Activated T-helper 1 cell treated with anti-CD3 and anti-CD28 coated beads, Interleukin-12 subunit alpha, Interleukin-12 subunit beta, Interleukin-2, Interleukin-4 antibody, amounts not matched to agents 30 ng/mL and 10 ng/mL and 1 ng/mL, durations not matched to agents 14 hours and 24 hours and 36 hours (primary cell): ENCODE results near the gene STH. TPM values are rescaled to one million over a fixed set of nuclear protein-coding genes. Genes with fewer than 3 reads are reported as not detected.

ENCODE experiments used
- DNase-seq: peaks from one replicate; pipeline ENCODE4 v3.0.0; 2021; ENCODE audit warnings: low spot score
- H3K27ac Mint-ChIP-seq: one replicate; pipeline ENCODE4 v1.8.0; 2021; ENCODE audit warnings: mild to moderate bottlenecking, mixed read lengths
- H3K27me3 Mint-ChIP-seq: one replicate; pipeline ENCODE4 v1.8.0; 2022; ENCODE audit warnings: mild to moderate bottlenecking, moderate library complexity, mixed read lengths; ENCODE audit not compliant: insufficient read depth
- H3K36me3 Mint-ChIP-seq: one replicate; pipeline ENCODE4 v1.8.0; 2021; ENCODE audit warnings: low read depth, mixed read lengths
- H3K4me1 Mint-ChIP-seq: one replicate; pipeline ENCODE4 v1.8.0; 2021; ENCODE audit warnings: low read depth, mixed read lengths
- H3K4me3 Mint-ChIP-seq: one replicate; pipeline ENCODE4 v1.8.0; 2021; ENCODE audit warnings: mild to moderate bottlenecking, moderate library complexity, mixed read lengths
- H3K9me3 Mint-ChIP-seq: one replicate; pipeline ENCODE4 v1.8.0; 2021; ENCODE audit warnings: mixed read lengths
- intact Hi-C: fragments of 100-400 bp; cut with micrococcal nuclease; formaldehyde crosslinking; loops from one replicate; pipeline ENCODE4 v1.15.1; 2024
- total RNA-seq: library from RNA; stranded (reverse); gene quantifications from 2 replicates; pipeline ENCODE4 v1.2.3, GENCODE V29; 2022

STH gene
- total RNA-seq, 1 donor from 2014 or later = not detected

DNA sequence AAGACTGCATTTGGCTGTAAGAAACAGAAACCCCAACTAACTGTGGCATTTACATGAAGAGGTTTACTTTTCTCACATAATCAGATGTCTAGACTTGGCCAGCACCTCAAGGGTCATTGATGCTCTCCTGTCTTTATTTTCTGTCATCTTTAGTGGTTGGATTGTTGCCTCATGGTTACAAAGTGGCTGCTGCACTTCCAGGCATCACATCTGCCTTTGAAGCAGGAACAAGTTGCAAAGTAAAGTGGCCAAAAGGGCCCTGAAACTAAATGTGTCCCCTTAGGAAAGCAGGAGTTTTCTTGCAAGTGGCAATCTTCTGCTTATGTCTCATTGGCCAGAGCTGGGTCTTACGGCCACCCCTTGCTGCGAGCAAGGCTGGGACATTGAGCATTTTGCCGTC, 26.5 kb upstream of the STH start:
- no peak overlapping the region for H3K4me3 Mint-ChIP-seq
- no peak for DNase-seq
- no peak overlapping the region for H3K27ac Mint-ChIP-seq
- intact Hi-C loops = no loop called here
- H3K9me3 Mint-ChIP-seq = no peaks in the 10 kb centered on the region
- H3K4me1 Mint-ChIP-seq = no peaks in the 10 kb centered on the region
- H3K27me3 Mint-ChIP-seq = peaks cover 18% of the 10 kb centered on the region
- H3K36me3 Mint-ChIP-seq = no peaks in the 10 kb centered on the region

DNA sequence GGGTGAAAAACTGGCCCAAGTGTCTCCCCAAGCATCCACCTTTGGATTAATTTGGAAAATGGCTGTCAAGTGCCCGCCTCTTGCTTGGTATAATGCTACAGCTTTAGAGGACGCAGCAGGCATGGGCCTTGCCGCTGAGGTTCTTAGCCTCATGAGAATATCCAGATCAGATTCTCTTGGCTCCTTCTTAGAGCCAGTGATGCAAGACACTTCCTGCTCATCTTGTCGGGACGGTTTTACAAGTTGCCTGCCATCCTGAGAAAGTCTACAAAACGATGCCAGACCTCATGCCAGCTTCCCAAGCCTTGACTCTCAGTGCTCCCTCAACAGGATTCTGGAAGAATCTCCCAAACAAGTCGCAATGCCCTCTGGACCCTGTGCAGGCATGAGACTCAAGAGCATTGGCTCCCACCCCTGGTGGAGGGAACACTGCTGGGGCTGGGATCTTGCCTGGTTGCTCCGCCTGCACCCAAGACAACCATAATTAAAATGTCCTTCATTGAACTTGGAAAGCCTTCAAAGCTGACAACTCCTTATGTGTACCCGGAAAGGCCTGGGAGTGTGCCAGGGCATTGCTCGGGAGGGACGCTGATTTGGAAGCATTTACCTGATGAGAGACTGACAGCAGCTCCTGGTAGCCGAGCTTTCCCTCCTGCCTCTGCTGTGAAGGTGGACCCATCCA, 25.8 kb upstream of the STH start:
- no peak for DNase-seq
- no peaks in the 10 kb centered on the region for H3K36me3 Mint-ChIP-seq
- H3K27ac Mint-ChIP-seq = no peak overlapping the region
- no peak overlapping the region for H3K4me3 Mint-ChIP-seq
- no peaks in the 10 kb centered on the region for H3K9me3 Mint-ChIP-seq
- peaks cover 13% of the 10 kb centered on the region for H3K27me3 Mint-ChIP-seq
- H3K4me1 Mint-ChIP-seq = no peaks in the 10 kb centered on the region
- intact Hi-C loops = no loop called here

DNA sequence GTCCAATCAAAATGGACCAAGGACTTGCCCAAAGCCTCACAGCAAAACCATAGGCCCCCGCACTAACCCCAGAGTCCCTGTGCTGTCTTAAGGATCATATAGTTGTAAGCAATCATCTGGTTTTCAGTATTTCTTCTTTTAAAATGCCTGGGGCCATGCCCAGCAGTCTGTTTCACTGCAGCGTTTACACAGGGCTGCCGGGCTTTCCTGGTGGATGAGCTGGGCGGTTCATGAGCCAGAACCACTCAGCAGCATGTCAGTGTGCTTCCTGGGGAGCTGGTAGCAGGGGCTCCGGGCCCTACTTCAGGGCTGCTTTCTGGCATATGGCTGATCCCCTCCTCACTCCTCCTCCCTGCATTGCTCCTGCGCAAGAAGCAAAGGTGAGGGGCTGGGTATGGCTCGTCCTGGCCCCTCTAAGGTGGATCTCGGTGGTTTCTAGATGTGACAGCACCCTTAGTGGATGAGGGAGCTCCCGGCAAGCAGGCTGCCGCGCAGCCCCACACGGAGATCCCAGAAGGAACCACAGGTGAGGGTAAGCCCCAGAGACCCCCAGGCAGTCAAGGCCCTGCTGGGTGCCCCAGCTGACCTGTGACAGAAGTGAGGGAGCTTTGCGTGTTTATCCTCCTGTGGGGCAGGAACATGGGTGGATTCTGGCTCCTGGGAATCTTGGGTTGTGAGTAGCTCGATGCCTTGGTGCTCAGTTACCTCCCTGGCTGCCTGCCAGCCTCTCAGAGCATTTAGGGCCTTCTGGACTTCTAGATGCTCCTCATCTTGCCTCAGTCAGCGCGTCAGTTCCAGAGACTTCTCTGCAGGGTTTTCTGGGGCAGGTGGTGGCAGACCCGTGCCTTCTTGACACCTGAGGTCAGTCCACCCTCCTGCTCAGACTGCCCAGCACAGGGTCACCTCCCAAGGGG, 24.8 kb upstream of the STH start:
- no peak overlapping the region for H3K4me3 Mint-ChIP-seq
- H3K36me3 Mint-ChIP-seq = no peaks in the 10 kb centered on the region
- peaks cover 10% of the 10 kb centered on the region for H3K27me3 Mint-ChIP-seq
- H3K9me3 Mint-ChIP-seq = no peaks in the 10 kb centered on the region
- intact Hi-C loops = no loop called here
- no peaks in the 10 kb centered on the region for H3K4me1 Mint-ChIP-seq
- DNase-seq = no peak
- H3K27ac Mint-ChIP-seq = no peak overlapping the region

DNA sequence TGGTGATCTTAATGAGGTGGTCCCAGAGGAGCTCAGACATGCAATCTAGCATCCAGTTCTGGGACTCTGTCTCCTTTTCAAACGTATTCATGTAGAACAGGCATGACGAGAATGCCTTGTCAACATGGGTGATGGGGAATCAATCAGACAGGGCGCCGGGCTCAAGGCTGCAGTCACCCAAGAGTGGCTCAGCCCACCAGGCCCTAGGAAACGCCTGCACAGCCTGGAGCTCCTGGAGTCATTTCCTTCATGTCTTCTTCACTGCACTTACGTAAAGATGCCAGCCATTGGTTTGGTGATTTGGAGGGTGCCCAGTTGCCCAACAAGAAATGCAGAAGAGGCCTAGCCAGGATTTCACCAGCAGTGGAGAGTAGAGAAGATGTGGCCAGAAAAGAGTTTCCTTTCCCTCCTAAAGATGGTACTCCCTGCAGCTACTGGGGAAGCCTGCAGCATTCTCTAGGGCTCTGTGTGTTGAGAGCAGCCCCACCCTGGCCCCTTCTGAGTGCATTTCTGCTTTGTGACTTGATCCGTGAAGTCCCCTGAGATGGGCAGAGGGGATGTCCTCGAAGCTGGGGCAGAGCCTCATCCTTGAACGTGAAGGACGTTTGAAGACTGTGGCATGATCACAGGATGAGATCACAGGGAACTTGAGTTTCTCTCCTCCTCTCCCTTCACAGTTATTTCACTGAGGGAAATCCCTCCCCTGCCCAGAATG, 24.0 kb upstream of the STH start:
- intact Hi-C loops = no loop called here
- DNase-seq = no peak
- no peaks in the 10 kb centered on the region for H3K9me3 Mint-ChIP-seq
- H3K27ac Mint-ChIP-seq = no peak overlapping the region
- H3K27me3 Mint-ChIP-seq = peaks cover 6% of the 10 kb centered on the region
- no peaks in the 10 kb centered on the region for H3K4me1 Mint-ChIP-seq
- H3K4me3 Mint-ChIP-seq = no peak overlapping the region
- no peaks in the 10 kb centered on the region for H3K36me3 Mint-ChIP-seq

DNA sequence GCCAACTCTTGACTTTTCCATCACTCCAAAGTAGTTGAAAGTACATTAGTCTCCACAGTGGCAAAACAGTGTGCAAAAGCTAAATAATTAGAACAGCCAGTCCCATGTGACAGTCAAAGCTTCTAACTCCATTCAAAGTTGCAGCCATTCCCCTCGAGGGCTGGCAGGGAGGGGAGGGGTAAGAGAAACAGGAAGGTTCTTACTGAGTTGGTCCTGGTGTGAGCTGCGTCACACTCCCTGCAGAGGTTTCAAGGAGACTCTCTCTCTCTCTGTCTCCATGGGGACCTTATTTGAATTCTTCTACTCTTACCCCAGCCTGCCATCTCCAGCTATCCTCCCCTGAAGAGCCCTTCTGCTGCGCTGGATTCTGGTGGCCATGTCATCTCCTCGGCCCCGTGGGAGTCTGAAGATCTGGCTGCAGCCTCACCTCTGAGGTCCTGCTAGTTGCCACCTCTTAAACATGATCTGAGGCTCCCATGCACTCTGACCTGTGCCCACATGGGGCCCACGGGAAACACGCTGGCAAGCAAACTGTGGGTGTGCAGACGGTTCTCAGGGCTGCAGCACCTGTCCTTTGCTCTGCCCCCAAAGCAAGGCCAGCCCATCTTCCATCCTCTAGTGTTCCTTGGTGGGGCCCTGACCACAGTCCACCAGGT, 23.3 kb upstream of the STH start:
- H3K36me3 Mint-ChIP-seq = no peaks in the 10 kb centered on the region
- H3K27me3 Mint-ChIP-seq = peaks cover 3% of the 10 kb centered on the region
- intact Hi-C loops = no loop called here

DNA sequence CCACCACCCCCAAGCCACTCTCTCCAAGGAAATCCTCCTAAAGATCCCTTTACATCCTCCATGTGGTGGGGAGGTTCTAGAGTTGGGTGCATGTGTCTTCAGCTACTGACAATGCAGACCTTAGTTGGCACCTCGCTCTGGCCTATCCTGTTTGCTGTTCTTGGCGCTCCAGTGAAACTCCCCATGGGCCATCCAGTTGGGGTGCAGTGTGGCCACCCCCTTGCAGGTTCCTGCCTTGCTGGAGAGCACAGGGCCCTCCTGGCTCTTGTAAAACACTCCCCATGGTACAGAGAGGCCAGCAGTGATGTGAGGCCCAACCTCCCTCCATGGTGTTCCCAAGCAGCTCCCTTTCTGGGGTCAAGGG, 22.7 kb upstream of the STH start:
- intact Hi-C loops = no loop called here
- no peak for DNase-seq
- Mint-ChIP-seq H3K4me1 (no peaks in the 10 kb centered on the region), H3K36me3 (no peaks in the 10 kb centered on the region), H3K27me3 (peaks cover 3% of the 10 kb centered on the region), H3K27ac (no peak overlapping the region), H3K4me3 (no peak overlapping the region), H3K9me3 (no peaks in the 10 kb centered on the region)

More for the DNA sequence above, 23.3 kb upstream of the STH start:
- Mint-ChIP-seq H3K4me3 (no peak overlapping the region), H3K27ac (no peak overlapping the region), H3K4me1 (no peaks in the 10 kb centered on the region), H3K9me3 (no peaks in the 10 kb centered on the region)
- no peak for DNase-seq

DNA sequence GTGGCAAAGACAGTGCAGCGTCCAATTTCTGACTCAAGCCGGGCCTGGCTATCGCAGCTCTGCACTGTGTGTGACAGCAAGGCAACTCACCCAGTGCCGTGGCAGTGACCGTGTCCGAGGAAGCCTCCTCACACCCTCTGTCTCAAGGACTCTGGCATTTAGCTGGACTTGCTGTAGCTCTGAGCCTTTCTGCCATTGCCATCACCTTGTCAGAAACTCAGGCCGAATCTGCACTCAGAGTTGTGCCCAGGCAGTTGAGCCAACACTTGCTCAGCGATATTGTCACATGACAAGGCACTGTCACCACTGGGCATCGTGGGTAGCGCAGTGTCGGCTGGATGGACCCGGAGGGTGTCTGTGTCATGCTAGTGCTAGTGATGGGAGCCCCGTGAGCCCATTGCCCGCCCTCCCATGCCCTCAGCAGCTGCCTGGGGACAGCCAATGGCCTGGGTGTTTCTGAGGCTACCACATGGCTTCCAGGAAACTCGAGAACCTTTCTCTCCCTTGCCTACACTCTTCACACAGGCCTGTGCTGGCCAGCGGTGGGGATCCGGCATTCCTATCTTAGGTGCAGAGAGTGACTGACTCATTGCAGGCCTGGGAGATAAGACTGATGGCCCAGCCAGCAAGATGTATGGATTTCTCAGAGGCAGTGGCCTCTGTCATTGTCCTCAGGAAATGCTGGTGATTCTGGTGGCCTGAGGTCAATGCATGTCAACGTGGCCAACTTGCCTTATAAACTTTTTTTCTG, 22.1 kb upstream of the STH start:
- Mint-ChIP-seq H3K27ac (no peak overlapping the region), H3K9me3 (no peaks in the 10 kb centered on the region), H3K27me3 (peaks cover 3% of the 10 kb centered on the region), H3K4me1 (no peaks in the 10 kb centered on the region), H3K36me3 (no peaks in the 10 kb centered on the region), H3K4me3 (no peak overlapping the region)
- no peak for DNase-seq
- intact Hi-C loops = no loop called here

DNA sequence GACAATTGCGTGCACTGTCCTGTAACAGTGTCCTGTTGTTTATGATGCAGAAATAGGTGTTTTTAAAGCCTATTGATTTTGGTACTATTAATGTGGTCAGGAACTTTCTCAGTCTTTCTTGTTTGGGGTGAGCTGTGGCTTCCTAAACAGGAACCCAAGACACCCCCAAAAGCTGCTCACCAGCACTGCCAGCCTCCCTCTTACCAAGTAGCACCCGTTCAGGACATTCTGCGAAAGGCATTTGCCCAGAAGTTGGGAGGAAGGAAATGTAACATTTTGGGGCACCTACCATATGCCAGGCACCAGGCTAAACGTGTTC, 21.6 kb upstream of the STH start:
- Mint-ChIP-seq H3K27ac (no peak overlapping the region), H3K9me3 (no peaks in the 10 kb centered on the region), H3K4me3 (no peak overlapping the region), H3K27me3 (peaks cover 3% of the 10 kb centered on the region), H3K36me3 (no peaks in the 10 kb centered on the region), H3K4me1 (no peaks in the 10 kb centered on the region)
- no peak for DNase-seq
- intact Hi-C loops = no loop called here

DNA sequence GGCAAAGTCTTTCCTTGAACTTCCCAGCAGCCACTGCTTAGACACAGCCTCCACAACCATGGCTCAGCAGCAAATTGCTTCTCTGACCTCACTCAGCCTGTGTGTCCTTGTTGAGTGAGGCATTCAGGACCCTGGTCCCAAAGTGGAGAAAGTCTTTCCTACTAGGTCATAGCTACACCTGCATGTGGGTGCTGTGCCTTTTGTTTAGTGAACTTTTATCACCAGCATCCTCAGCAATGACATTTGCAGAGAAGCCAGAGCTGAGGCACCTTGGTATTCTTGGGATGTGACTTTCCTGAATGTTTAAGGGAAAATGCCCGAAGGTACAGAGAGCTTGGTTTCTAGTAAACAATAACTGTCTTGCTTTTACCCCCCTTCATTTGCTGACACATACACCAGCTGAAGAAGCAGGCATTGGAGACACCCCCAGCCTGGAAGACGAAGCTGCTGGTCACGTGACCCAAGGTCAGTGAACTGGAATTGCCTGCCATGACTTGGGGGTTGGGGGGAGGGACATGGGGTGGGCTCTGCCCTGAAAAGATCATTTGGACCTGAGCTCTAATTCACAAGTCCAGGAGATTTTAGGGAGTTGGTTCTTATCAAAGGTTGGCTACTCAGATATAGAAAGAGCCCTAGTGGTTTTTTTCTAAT, 20.9 kb upstream of the STH start:
- no peak overlapping the region for H3K27ac Mint-ChIP-seq
- H3K27me3 Mint-ChIP-seq = peaks cover 3% of the 10 kb centered on the region
- H3K36me3 Mint-ChIP-seq = no peaks in the 10 kb centered on the region
- H3K4me3 Mint-ChIP-seq = no peak overlapping the region
- no peaks in the 10 kb centered on the region for H3K4me1 Mint-ChIP-seq
- no peaks in the 10 kb centered on the region for H3K9me3 Mint-ChIP-seq
- DNase-seq = no peak
- intact Hi-C loops = no loop called here

DNA sequence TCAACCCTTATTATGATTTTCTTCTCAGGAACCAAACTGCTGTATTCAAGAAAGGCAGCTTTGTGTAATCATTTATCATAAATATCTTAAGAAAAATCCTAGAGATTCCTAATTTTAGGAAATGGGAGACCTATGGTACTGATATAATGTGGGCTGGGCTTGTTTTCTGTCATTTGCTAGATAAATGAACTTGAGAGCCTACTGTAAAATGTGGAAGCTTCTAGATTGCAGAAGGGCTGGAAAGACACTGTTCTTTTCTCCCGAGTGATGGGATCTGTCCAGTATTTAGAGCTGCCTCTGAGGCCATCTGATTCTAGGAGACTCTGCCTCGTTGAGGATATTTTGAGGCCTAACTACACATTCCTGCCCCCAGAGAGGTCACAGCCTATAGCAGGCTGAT, 19.9 kb upstream of the STH start:
- H3K27ac Mint-ChIP-seq = no peak overlapping the region
- no peaks in the 10 kb centered on the region for H3K9me3 Mint-ChIP-seq
- H3K4me3 Mint-ChIP-seq = no peak overlapping the region
- intact Hi-C loops = no loop called here
- no peaks in the 10 kb centered on the region for H3K4me1 Mint-ChIP-seq
- DNase-seq = no peak
- no peaks in the 10 kb centered on the region for H3K36me3 Mint-ChIP-seq
- H3K27me3 Mint-ChIP-seq = peaks cover 3% of the 10 kb centered on the region

DNA sequence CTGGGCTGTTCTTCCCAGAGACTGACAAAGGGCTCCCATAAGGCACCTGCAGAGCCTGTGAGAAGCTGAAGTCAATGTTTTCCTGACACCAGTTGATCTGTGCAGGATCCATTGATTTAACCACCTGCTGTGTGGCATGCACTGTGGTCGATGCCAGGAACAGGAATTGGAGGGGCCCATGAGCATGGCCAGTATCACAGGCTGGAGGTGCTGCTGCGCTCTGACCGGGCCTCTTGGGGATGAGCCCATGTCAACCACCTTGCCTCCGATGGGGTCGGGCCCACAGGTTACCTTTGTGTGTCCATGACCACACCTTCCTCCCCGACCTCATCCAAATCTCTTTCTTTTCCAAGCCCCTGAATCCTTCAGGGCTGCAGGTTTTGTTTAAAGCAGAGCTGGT, 18.2 kb upstream of the STH start:
- Mint-ChIP-seq H3K36me3 (no peaks in the 10 kb centered on the region), H3K27me3 (peaks cover 5% of the 10 kb centered on the region), H3K4me1 (no peaks in the 10 kb centered on the region), H3K4me3 (no peak overlapping the region), H3K27ac (no peak overlapping the region), H3K9me3 (no peaks in the 10 kb centered on the region)
- intact Hi-C loops = no loop called here
- DNase-seq = no peak

DNA sequence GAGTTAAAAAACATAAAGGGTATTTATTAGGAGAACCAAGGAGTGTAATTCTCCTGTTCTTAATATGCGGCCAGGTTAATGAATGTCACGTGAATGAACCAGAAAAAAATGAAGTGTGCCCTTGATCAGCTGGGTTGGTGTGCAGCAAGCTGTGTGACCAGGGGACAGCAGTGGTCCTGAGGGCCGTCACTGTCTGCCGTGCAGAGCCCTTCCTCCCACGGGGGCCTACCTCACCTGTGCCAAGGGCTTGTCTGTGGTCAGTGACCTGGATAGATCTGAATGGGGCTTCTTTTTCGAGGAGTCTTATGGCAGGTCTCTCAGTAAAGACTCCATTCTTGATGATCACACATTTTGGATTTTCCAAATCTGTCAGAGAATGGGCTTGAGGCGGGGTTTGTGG, 17.7 kb upstream of the STH start:
- no peak for DNase-seq
- no peaks in the 10 kb centered on the region for H3K36me3 Mint-ChIP-seq
- no peak overlapping the region for H3K4me3 Mint-ChIP-seq
- H3K27me3 Mint-ChIP-seq = peaks cover 5% of the 10 kb centered on the region
- intact Hi-C loops = no loop called here
- no peak overlapping the region for H3K27ac Mint-ChIP-seq
- no peaks in the 10 kb centered on the region for H3K9me3 Mint-ChIP-seq
- H3K4me1 Mint-ChIP-seq = no peaks in the 10 kb centered on the region
